HL-60 (cell line): ENCODE results near the gene TUBGCP6.

Experiments
- CTCF ChIP-seq: IDR thresholded peaks from one replicate; pipeline ENCODE4 v1.5.1; 2011; ENCODE audit warnings: low read length, control low read depth, inconsistent platforms; ENCODE audit not compliant: insufficient read depth
- POLR2AphosphoS5 ChIP-seq: IDR thresholded peaks from 2 replicates; pipeline ENCODE4 v1.6.1; 2012; ENCODE audit warnings: low read depth
- SPI1 ChIP-seq: IDR thresholded peaks from 2 replicates; pipeline ENCODE4 v1.6.1; 2012; ENCODE audit warnings: low read depth, mild to moderate bottlenecking, borderline replicate concordance

GRCh38 chr22:50171319-50171964 lies 73.4 kb downstream of the TUBGCP6 start:
- TF ChIP-seq CTCF = no peak
- no peak for TF ChIP-seq POLR2AphosphoS5
- TF ChIP-seq SPI1 = no peak
